Epithelial cell of alveolus of lung (primary cell): ENCODE data around the gene PARP9. TPM values are rescaled to one million over a fixed set of nuclear protein-coding genes. Genes with fewer than 3 reads are reported as not detected.

Experiments
- total RNA-seq: library from RNA; depleted of rRNA; stranded (reverse); fragments of >200 nt; gene quantifications from 2 replicates; pipeline ENCODE4 v1.2.1, GENCODE V29; 2015

Gene PARP9
- total RNA-seq, result 14.5 and 16.5 TPM in 2 replicates

GRCh38 chr3:122564155-122564912, at the start of gene PARP9, which contains the start of gene DTX3L:
Gene PARP9 (minus strand): TSS chr3:122564300. CDS start chr3:122559620, 4,680 bp downstream.
Gene DTX3L (plus strand): TSS chr3:122564338. CDS start chr3:122564427, 89 bp downstream.

GRCh38 chr3:122577409-122578031, 13.4 kb upstream of the PARP9 start, which contains the start of gene PARP15:
Gene PARP15 (plus strand): TSS chr3:122577650. CDS start chr3:122577668, 18 bp downstream.

DNA sequence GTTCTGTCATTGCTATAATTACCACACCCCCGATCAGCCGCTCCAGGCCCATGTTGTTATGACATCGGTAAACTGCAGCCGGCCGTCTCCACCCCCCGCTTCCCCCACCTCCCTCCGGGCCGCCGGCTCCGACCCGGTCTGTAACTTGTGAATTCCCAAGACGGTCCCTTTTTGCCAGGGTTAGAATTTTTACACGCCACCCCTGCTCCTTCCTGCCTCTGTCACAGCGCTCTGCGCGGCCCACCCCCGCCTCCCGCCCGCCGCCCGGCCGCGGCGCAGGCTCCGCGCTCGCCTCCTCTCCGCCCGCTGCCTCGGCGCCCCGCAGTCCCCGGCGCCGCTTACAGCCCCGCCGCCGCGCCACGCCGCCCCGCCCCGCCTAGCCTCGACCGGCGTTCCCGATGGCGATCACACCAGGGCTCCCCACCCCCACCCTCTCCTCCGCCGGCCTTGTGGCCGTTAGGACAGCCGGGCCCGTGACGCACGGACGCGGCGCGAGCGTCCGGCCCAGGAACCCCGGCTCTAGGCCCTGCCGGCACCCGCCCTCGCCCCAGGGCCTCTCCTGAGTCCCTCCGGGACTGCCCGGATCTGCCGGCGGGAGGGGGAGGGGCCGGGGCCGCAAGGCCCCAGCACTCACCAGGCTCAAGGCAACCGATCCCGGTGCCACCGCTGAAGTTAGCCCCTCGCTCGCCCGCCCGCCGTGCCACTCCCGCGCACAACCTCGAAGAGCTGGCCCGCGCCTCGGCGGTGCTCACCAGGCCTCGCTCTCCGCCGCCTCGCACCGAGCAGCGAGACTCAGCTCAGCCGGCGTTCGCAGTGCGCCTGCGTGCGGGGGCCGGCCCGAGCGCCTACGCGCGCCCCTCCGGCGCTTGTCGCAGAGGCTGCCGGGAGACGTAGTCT, 49.7 kb downstream of the PARP9 start, which contains the start of gene KPNA1:
Gene KPNA1, minus strand, starts transcription at position 817 of the 897 bp plus-strand sequence. CDS start 18,374 bp downstream, outside the sequence.

Other genes with a start within 250 kb of the PARP9 start
- 0.88 and 2.1 TPM in 2 replicates for gene CSTA, start 239.1 kb downstream of the PARP9 start, total RNA-seq
- gene MIX23, start 181.1 kb downstream of the PARP9 start, total RNA-seq, result 22.8 and 26.2 TPM in 2 replicates
- 23.4 and 70.7 TPM in 2 replicates for gene FAM162A, start 180.1 kb downstream of the PARP9 start, total RNA-seq
- gene WDR5B, start 148.2 kb downstream of the PARP9 start, total RNA-seq, result 3.5 and 7.2 TPM in 2 replicates
- gene KPNA1, start 49.4 kb downstream of the PARP9 start, total RNA-seq, result 27.1 and 27.2 TPM in 2 replicates
- 17.5 and 19.3 TPM in 2 replicates for gene DTX3L, start within 50 bp of the PARP9 start, total RNA-seq
- under 0.01 TPM in 1 of 2 replicates, not detected in the other for gene PARP15, start 13.3 kb upstream of the PARP9 start, total RNA-seq
- 24.0 and 30.3 TPM in 2 replicates for gene PARP14, start 116.5 kb upstream of the PARP9 start, total RNA-seq
- 4.8 and 12.0 TPM in 2 replicates for gene HSPBAP1, start 229.5 kb upstream of the PARP9 start, total RNA-seq
- gene SLC49A4, start 230.8 kb upstream of the PARP9 start, total RNA-seq, result 7.4 and 28.2 TPM in 2 replicates